ELR (cell line): ENCODE data around the gene LMO7.

Source experiments
- DNase-seq: peaks from one replicate; pipeline ENCODE4 v3.0.0-alpha.2; 2015; ENCODE audit warnings: low read depth

Gene LMO7

GRCh38 chr13:75801388-75801945 lies 165.3 kb downstream of the LMO7 start:
- no peak for DNase-seq

- DNase-seq, result no peak
Measured at GRCh38 chr13:75802161-75802560, 166.0 kb downstream of the LMO7 start.

GRCh38 chr13:75803164-75803611 lies 167.1 kb downstream of the LMO7 start:
- DNase-seq, result no peak

GRCh38 chr13:75804054-75804453 lies 167.9 kb downstream of the LMO7 start:
- DNase-seq, result no peak

- DNase-seq, result no peak
Measured at GRCh38 chr13:75804605-75805004, 168.5 kb downstream of the LMO7 start.

- no peak for DNase-seq
Measured at GRCh38 chr13:75806117-75806516, 170.0 kb downstream of the LMO7 start.

- no peak for DNase-seq
Measured at GRCh38 chr13:75811361-75811760, 175.2 kb downstream of the LMO7 start.

GRCh38 chr13:75811841-75812240 lies 175.7 kb downstream of the LMO7 start:
- DNase-seq, result no peak

- no peak for DNase-seq
Measured at GRCh38 chr13:75812751-75813181, 176.6 kb downstream of the LMO7 start.

- no peak for DNase-seq
Measured at GRCh38 chr13:75813323-75813722, 177.2 kb downstream of the LMO7 start.

GRCh38 chr13:75818179-75818967 lies 182.2 kb downstream of the LMO7 start:
- DNase-seq, result no peak

- DNase-seq, result no peak
Measured at GRCh38 chr13:75818968-75819225, 182.8 kb downstream of the LMO7 start.

- no peak for DNase-seq
Measured at GRCh38 chr13:75825161-75825560, 189.0 kb downstream of the LMO7 start.

- no peak for DNase-seq
Measured at GRCh38 chr13:75825594-75825993, 189.5 kb downstream of the LMO7 start.

- no peak for DNase-seq
Measured at GRCh38 chr13:75826391-75826790, 190.3 kb downstream of the LMO7 start.

- DNase-seq, result no peak
Measured at GRCh38 chr13:75829830-75830229, 193.7 kb downstream of the LMO7 start.

GRCh38 chr13:75830842-75831241 lies 194.7 kb downstream of the LMO7 start:
- peak; percentile 44 for DNase-seq

GRCh38 chr13:75831389-75831788 lies 195.3 kb downstream of the LMO7 start:
- DNase-seq, result no peak

- no peak for DNase-seq
Measured at GRCh38 chr13:75832812-75833211, 196.7 kb downstream of the LMO7 start.

GRCh38 chr13:75836441-75836840 lies 200.3 kb downstream of the LMO7 start:
- no peak for DNase-seq

GRCh38 chr13:75838366-75839005 lies 202.4 kb downstream of the LMO7 start:
- no peak for DNase-seq

GRCh38 chr13:75839406-75839805 lies 203.3 kb downstream of the LMO7 start:
- DNase-seq, result no peak

- no peak for DNase-seq
Measured at GRCh38 chr13:75841905-75842304, 205.8 kb downstream of the LMO7 start.

GRCh38 chr13:75843074-75843473 lies 206.9 kb downstream of the LMO7 start:
- DNase-seq, result no peak
